HepG2 (cell line): ENCODE data around the gene SLC35F1. TPM values are rescaled to one million over a fixed set of nuclear protein-coding genes. Genes with fewer than 3 reads are reported as not detected.

Experiments
- IKZF4 ChIP-seq: sonication (generic); formaldehyde crosslinking; IDR thresholded peaks from 2 replicates; pipeline ENCODE4 v1.5.1; 2020; ENCODE audit warnings: borderline replicate concordance, mild to moderate bottlenecking, low read depth, missing genetic modification reagents; ENCODE audit errors: not compliant biosample characterization
- MED1 ChIP-seq: sonication (generic); formaldehyde crosslinking; IDR thresholded peaks from 2 replicates; pipeline ENCODE4 v1.4.0; 2020; ENCODE audit warnings: missing genetic modification reagents
- NAIF1 ChIP-seq: sonication (generic); formaldehyde crosslinking; IDR thresholded peaks from 2 replicates; pipeline ENCODE4 v1.5.0; 2020; ENCODE audit warnings: mild to moderate bottlenecking, missing genetic modification reagents, borderline replicate concordance
- NR1H2 ChIP-seq: sonication (generic); formaldehyde crosslinking; IDR thresholded peaks from 2 replicates; pipeline ENCODE4 v1.8.1; 2022; ENCODE audit warnings: low read depth, missing genetic modification reagents, borderline replicate concordance
- SP5 ChIP-seq: IDR thresholded peaks from 2 replicates; pipeline ENCODE4 v1.6.1; 2016; ENCODE audit warnings: low read depth, borderline replicate concordance
- THAP7 ChIP-seq: sonication (generic); formaldehyde crosslinking; IDR thresholded peaks from 2 replicates; pipeline ENCODE4 v1.8.1; 2023; ENCODE audit warnings: mild to moderate bottlenecking, missing genetic modification reagents
- ZFP41 ChIP-seq: sonication (generic); formaldehyde crosslinking; IDR thresholded peaks from 2 replicates; pipeline ENCODE4 v1.4.0; 2020; ENCODE audit warnings: mild to moderate bottlenecking, missing genetic modification reagents, borderline replicate concordance
- ZNF138 ChIP-seq: sonication (generic); formaldehyde crosslinking; IDR thresholded peaks from 2 replicates; pipeline ENCODE4 v1.5.0; 2020; ENCODE audit warnings: mild to moderate bottlenecking, low read depth, missing genetic modification reagents
- polyA plus RNA-seq, 8 experiments: library from polyadenylated mRNA; depleted of rRNA in 3 of 8; stranded (reverse) in 7 of 8; unstranded in 1 of 8; fragments of >200 nt; fragmentation: Illumina TruSeq in 4 of 8; extraction: Trizol in 4 of 8; gene quantifications; 2 replicates each; pipeline versions ENCODE4 v1.2.1 to v1.2.3, GENCODE V29; 2011 to 2016; ENCODE audit warnings: low read depth in 4 of 8, missing spikeins in 1 of 8, mixed read lengths in 1 of 8; ENCODE audit not compliant: insufficient read depth in 1 of 8
- total RNA-seq, 5 experiments: library from RNA; depleted of rRNA; stranded (reverse); fragments of >200 nt; fragmentation: Illumina TruSeq; extraction: Trizol; gene quantifications; 2 replicates each; pipeline ENCODE4 v1.2.3, GENCODE V29; 2016; ENCODE audit warnings: low read depth in 1 of 5
- TF ChIP-seq, protein P1 (sequence below): sonication (generic); formaldehyde crosslinking; IDR thresholded peaks from 2 replicates; pipeline ENCODE4 v1.5.1; 2020; ENCODE audit warnings: mild to moderate bottlenecking, missing genetic modification reagents, borderline replicate concordance
- TF ChIP-seq, protein P2 (sequence below): sonication (generic); formaldehyde crosslinking; IDR thresholded peaks from 2 replicates; pipeline ENCODE4 v1.4.0; 2020; ENCODE audit warnings: missing genetic modification reagents

Gene SLC35F1
- total and polyA plus RNA-seq, 2 of the 13 experiments (the other 11 are each of a cell fraction or from before 2014, with no cell fraction given): 0.01 TPM; not detected in 1

- TF ChIP-seq, protein P1, sequence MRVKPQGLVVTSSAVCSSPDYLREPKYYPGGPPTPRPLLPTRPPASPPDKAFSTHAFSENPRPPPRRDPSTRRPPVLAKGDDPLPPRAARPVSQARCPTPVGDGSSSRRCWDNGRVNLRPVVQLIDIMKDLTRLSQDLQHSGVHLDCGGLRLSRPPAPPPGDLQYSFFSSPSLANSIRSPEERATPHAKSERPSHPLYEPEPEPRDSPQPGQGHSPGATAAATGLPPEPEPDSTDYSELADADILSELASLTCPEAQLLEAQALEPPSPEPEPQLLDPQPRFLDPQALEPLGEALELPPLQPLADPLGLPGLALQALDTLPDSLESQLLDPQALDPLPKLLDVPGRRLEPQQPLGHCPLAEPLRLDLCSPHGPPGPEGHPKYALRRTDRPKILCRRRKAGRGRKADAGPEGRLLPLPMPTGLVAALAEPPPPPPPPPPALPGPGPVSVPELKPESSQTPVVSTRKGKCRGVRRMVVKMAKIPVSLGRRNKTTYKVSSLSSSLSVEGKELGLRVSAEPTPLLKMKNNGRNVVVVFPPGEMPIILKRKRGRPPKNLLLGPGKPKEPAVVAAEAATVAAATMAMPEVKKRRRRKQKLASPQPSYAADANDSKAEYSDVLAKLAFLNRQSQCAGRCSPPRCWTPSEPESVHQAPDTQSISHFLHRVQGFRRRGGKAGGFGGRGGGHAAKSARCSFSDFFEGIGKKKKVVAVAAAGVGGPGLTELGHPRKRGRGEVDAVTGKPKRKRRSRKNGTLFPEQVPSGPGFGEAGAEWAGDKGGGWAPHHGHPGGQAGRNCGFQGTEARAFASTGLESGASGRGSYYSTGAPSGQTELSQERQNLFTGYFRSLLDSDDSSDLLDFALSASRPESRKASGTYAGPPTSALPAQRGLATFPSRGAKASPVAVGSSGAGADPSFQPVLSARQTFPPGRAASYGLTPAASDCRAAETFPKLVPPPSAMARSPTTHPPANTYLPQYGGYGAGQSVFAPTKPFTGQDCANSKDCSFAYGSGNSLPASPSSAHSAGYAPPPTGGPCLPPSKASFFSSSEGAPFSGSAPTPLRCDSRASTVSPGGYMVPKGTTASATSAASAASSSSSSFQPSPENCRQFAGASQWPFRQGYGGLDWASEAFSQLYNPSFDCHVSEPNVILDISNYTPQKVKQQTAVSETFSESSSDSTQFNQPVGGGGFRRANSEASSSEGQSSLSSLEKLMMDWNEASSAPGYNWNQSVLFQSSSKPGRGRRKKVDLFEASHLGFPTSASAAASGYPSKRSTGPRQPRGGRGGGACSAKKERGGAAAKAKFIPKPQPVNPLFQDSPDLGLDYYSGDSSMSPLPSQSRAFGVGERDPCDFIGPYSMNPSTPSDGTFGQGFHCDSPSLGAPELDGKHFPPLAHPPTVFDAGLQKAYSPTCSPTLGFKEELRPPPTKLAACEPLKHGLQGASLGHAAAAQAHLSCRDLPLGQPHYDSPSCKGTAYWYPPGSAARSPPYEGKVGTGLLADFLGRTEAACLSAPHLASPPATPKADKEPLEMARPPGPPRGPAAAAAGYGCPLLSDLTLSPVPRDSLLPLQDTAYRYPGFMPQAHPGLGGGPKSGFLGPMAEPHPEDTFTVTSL (CRISPR knock-in tag): no peak
- TF ChIP-seq, protein P2, sequence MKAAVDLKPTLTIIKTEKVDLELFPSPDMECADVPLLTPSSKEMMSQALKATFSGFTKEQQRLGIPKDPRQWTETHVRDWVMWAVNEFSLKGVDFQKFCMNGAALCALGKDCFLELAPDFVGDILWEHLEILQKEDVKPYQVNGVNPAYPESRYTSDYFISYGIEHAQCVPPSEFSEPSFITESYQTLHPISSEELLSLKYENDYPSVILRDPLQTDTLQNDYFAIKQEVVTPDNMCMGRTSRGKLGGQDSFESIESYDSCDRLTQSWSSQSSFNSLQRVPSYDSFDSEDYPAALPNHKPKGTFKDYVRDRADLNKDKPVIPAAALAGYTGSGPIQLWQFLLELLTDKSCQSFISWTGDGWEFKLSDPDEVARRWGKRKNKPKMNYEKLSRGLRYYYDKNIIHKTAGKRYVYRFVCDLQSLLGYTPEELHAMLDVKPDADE (CRISPR knock-in tag): no peak
- TF ChIP-seq THAP7 (CRISPR knock-in tag): no peak
- TF ChIP-seq NR1H2: no peak
- no peak for TF ChIP-seq ZFP41 (CRISPR knock-in tag)
- TF ChIP-seq ZNF138 (CRISPR knock-in tag): no peak
- no peak for TF ChIP-seq MED1 (CRISPR knock-in tag)
- no peak for TF ChIP-seq IKZF4 (CRISPR knock-in tag)
- TF ChIP-seq NAIF1: no peak
- TF ChIP-seq SP5 (CRISPR knock-in tag): no peak
Measured at GRCh38 chr6:118319416-118319815, 412.4 kb downstream of the SLC35F1 start (continued).
